ENCODE measurements around the gene EHD1. TPM values are rescaled to one million over a fixed set of nuclear protein-coding genes. Genes with fewer than 3 reads are reported as not detected.

EHD1 gene
- total RNA-seq, 1 donor from 2014 or later, result 19.8 TPM

DNA sequence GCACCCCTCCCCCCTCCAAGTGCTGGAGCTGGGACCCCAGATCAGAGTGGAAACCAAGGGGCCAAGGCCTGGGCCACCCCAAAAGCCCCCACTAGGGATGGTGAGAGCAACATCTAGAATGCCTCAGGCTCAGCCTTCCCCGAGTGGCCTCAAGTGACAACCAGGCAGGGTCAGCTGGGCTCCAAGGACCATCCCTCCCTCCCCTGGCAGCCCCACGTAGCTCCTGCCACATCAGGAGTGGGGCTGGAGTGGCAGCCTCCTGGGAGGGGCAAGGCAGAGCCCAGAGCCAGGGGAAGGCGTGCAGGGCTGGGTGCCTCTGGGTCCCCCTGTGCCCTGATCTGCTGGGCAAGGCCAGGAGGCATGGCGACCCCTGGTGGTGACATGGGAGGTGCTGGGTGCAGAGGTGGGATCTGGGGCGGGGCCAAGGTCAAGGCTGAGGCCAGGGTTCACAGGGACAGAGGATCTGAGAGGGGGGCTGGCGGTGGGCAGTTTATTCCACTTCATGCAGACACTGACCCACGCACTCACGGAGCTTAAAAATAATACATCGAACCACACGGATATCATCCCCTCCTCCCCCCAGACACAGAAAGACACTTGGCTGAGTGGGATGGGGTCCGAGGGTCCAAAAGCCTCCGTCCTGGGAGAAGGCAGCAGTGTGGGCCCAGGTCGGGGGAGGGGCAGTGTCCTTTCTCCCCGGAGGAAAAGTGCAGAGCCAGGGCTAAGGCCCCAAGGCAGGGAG is 15.8 kb upstream of the EHD1 start:
- H3K27ac ChIP-seq, result no peak overlapping the region
- H3K4me1 ChIP-seq, result no peaks in the 10 kb centered on the region
- no peak overlapping the region for H3K4me2 ChIP-seq
- Mint-ChIP-seq H3K36me3 (no peaks in the 10 kb centered on the region), H3K4me1 (no peaks in the 10 kb centered on the region), H3K27ac (no peak overlapping the region), H3K4me3 (no peak overlapping the region), H3K27me3 (ENCODE audit: insufficient read depth, low read depth) (peaks cover 6% of the 10 kb centered on the region), H3K9me3 (no peaks in the 10 kb centered on the region)
- no peaks in the 10 kb centered on the region for H3K36me3 ChIP-seq
- no peaks in the 10 kb centered on the region for H3F3A ChIP-seq (ENCODE audit: low read depth)
- TF ChIP-seq, protein P1, sequence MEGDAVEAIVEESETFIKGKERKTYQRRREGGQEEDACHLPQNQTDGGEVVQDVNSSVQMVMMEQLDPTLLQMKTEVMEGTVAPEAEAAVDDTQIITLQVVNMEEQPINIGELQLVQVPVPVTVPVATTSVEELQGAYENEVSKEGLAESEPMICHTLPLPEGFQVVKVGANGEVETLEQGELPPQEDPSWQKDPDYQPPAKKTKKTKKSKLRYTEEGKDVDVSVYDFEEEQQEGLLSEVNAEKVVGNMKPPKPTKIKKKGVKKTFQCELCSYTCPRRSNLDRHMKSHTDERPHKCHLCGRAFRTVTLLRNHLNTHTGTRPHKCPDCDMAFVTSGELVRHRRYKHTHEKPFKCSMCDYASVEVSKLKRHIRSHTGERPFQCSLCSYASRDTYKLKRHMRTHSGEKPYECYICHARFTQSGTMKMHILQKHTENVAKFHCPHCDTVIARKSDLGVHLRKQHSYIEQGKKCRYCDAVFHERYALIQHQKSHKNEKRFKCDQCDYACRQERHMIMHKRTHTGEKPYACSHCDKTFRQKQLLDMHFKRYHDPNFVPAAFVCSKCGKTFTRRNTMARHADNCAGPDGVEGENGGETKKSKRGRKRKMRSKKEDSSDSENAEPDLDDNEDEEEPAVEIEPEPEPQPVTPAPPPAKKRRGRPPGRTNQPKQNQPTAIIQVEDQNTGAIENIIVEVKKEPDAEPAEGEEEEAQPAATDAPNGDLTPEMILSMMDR (IDR thresholded peaks at IDR 0.05), result peak; percentile 86
- no peak for TF ChIP-seq EZH2phosphoT487 (IDR thresholded peaks at IDR 0.05)
- TF ChIP-seq EZH2 (IDR thresholded peaks at IDR 0.05), result no peak
- H2AFZ ChIP-seq (replicated peaks), result no peak overlapping the region
- no peaks in the 10 kb centered on the region for H3K27me3 ChIP-seq
- DNase-seq (ENCODE audit: low spot score), result peak; percentile 80
- H3K79me2 ChIP-seq (ENCODE audit: low read depth), result no peaks in the 10 kb centered on the region
- no peak overlapping the region for H3K4me3 ChIP-seq
- H3K9ac ChIP-seq, result no peak overlapping the region
- peaks cover 5% of the 10 kb centered on the region for H4K20me1 ChIP-seq (ENCODE audit: low read depth)
- H3K9me3 ChIP-seq (ENCODE audit: low read depth), result no peaks in the 10 kb centered on the region

DNA sequence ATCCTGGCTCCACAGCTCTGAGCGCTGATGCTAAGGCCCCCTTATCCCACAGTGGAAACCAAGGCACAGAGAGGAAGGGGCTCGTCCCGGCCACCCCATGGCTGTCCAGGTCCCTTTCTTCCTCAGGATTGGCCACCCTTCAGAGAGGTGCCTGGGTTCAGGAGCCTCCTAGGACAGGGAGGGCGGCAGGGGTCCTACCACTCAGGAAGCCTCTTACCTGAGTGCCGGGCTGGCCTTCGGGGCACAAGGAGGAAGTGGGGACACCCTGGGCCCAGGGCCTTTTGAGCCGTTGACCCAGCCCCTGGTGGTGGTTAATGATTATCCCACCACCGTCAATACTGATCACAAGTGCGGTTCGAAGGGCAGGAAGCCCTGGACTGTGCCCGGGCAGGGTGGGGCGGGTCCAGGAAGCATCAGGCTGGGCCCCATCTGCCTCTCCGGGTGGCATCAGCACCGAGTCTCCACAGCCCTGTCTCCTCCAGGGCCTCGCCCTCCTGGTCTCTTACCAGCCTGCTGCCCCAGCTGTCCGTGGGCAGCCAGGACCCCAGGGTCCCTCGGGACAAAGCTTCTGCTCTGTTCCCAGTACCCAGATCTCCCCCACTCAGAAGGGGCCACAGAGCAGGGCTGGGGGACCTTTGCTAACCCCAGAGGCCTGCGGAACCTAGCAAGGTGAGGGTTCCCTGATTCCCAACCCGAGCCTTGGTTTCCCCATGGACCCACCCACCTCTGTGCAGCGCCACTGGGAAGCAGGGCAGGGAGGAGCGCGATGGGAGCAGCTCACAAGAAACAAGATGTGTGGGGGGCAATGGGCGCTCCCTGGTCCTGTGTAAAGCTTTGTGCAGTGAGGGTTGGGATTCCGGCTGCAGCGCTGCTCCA is 15.0 kb upstream of the EHD1 start:
- Histone ChIP-seq H3K27me3 (no peaks in the 10 kb centered on the region), H3K36me3 (no peaks in the 10 kb centered on the region), H3F3A (ENCODE audit: low read depth) (no peaks in the 10 kb centered on the region), H3K4me3 (no peak overlapping the region), H2AFZ (replicated peaks) (no peak overlapping the region), H3K27ac (no peak overlapping the region), H3K4me1 (peaks cover 7% of the 10 kb centered on the region), H4K20me1 (ENCODE audit: low read depth) (peaks cover 5% of the 10 kb centered on the region), H3K4me2 (no peak overlapping the region), H3K9me3 (ENCODE audit: low read depth) (no peaks in the 10 kb centered on the region), H3K79me2 (ENCODE audit: low read depth) (no peaks in the 10 kb centered on the region), H3K9ac (no peak overlapping the region)
- TF ChIP-seq EZH2phosphoT487 (IDR thresholded peaks at IDR 0.05), result no peak
- TF ChIP-seq EZH2 (IDR thresholded peaks at IDR 0.05), result no peak
- TF ChIP-seq, protein P1 (IDR thresholded peaks at IDR 0.05), result no peak
- Mint-ChIP-seq H3K4me3 (no peak overlapping the region), H3K27ac (no peak overlapping the region), H3K4me1 (peaks cover 2% of the 10 kb centered on the region), H3K9me3 (no peaks in the 10 kb centered on the region), H3K27me3 (ENCODE audit: insufficient read depth, low read depth) (peaks cover 5% of the 10 kb centered on the region), H3K36me3 (no peaks in the 10 kb centered on the region)
- DNase-seq (ENCODE audit: low spot score), result no peak

DNA sequence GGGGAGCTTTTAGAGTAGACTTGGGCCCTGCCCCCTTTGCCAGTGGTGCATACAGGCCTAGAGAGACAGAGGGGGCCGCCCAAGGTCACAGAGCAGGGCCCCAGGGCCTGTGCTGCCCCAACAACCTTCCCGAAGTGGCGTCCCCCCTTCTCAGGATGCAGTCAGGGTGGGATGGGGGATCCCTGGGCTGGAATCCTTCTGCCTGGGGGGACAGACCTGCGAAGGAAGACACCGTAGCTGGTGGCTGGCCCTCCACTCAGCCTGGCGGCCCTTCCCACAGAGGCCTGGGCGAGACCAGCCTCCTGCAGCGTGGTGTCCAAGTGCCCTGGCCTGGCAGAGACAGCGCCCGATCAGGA is 14.4 kb upstream of the EHD1 start:
- Histone ChIP-seq H4K20me1 (ENCODE audit: low read depth) (peaks cover 5% of the 10 kb centered on the region), H2AFZ (replicated peaks) (no peak overlapping the region), H3K27ac (no peak overlapping the region), H3K9me3 (ENCODE audit: low read depth) (no peaks in the 10 kb centered on the region), H3K4me2 (no peak overlapping the region), H3K27me3 (no peaks in the 10 kb centered on the region), H3F3A (ENCODE audit: low read depth) (no peaks in the 10 kb centered on the region), H3K9ac (no peak overlapping the region), H3K4me3 (no peak overlapping the region), H3K79me2 (ENCODE audit: low read depth) (no peaks in the 10 kb centered on the region), H3K4me1 (peaks cover 12% of the 10 kb centered on the region), H3K36me3 (no peaks in the 10 kb centered on the region)
- Mint-ChIP-seq H3K27me3 (ENCODE audit: insufficient read depth, low read depth) (peaks cover 5% of the 10 kb centered on the region), H3K9me3 (no peaks in the 10 kb centered on the region), H3K27ac (no peak overlapping the region), H3K36me3 (no peaks in the 10 kb centered on the region), H3K4me3 (no peak overlapping the region), H3K4me1 (peaks cover 7% of the 10 kb centered on the region)
- TF ChIP-seq EZH2phosphoT487 (IDR thresholded peaks at IDR 0.05), result no peak
- no peak for TF ChIP-seq EZH2 (IDR thresholded peaks at IDR 0.05)
- TF ChIP-seq, protein P1 (IDR thresholded peaks at IDR 0.05), result no peak
- no peak for DNase-seq (ENCODE audit: low spot score)

Data from neural progenitor cell (in vitro differentiated cells).